ENCODE results near the gene TPRN. TPM values are rescaled to one million over a fixed set of nuclear protein-coding genes. Genes with fewer than 3 reads are reported as not detected.

TPRN gene
- total and polyA plus RNA-seq, 9 of the 15 experiments (the other 6 are each of a cell fraction or from before 2014, with no cell fraction given) = 0.31 to 31.9 (median 4.4) TPM

DNA sequence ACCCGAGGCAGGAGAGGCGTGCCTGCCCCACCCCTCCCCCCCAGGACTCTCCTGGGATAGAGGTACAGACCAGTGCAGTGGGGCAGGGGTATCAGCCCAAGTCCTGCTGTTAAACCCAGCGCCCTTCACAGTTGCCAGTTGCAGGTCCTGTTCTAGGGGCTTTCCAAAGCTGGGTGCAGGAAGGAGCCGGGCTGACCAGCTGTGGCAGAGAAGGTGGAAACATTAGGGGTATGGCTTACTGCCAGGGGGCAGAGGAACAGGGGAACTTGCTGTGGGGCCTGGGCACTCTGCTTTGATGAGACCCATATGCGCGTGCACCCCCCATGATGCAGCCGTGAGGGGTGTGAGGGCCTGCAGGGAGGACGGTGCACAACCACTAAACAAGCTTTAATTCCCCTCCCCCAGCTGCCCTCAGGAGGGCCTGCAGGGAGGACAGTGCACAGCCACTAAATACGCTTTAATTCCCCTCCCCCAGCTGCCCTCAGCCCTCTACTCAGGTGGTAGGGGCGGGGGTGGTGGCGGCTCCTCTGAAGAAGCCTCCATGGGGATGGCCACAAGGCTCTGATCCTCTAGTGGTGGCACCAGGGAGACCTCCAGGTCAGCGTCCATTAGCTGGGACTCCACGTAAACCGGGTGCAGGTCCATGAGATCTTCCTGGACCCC is 29.9 kb downstream of the TPRN start (continued):
- TF ChIP-seq, protein P1, sequence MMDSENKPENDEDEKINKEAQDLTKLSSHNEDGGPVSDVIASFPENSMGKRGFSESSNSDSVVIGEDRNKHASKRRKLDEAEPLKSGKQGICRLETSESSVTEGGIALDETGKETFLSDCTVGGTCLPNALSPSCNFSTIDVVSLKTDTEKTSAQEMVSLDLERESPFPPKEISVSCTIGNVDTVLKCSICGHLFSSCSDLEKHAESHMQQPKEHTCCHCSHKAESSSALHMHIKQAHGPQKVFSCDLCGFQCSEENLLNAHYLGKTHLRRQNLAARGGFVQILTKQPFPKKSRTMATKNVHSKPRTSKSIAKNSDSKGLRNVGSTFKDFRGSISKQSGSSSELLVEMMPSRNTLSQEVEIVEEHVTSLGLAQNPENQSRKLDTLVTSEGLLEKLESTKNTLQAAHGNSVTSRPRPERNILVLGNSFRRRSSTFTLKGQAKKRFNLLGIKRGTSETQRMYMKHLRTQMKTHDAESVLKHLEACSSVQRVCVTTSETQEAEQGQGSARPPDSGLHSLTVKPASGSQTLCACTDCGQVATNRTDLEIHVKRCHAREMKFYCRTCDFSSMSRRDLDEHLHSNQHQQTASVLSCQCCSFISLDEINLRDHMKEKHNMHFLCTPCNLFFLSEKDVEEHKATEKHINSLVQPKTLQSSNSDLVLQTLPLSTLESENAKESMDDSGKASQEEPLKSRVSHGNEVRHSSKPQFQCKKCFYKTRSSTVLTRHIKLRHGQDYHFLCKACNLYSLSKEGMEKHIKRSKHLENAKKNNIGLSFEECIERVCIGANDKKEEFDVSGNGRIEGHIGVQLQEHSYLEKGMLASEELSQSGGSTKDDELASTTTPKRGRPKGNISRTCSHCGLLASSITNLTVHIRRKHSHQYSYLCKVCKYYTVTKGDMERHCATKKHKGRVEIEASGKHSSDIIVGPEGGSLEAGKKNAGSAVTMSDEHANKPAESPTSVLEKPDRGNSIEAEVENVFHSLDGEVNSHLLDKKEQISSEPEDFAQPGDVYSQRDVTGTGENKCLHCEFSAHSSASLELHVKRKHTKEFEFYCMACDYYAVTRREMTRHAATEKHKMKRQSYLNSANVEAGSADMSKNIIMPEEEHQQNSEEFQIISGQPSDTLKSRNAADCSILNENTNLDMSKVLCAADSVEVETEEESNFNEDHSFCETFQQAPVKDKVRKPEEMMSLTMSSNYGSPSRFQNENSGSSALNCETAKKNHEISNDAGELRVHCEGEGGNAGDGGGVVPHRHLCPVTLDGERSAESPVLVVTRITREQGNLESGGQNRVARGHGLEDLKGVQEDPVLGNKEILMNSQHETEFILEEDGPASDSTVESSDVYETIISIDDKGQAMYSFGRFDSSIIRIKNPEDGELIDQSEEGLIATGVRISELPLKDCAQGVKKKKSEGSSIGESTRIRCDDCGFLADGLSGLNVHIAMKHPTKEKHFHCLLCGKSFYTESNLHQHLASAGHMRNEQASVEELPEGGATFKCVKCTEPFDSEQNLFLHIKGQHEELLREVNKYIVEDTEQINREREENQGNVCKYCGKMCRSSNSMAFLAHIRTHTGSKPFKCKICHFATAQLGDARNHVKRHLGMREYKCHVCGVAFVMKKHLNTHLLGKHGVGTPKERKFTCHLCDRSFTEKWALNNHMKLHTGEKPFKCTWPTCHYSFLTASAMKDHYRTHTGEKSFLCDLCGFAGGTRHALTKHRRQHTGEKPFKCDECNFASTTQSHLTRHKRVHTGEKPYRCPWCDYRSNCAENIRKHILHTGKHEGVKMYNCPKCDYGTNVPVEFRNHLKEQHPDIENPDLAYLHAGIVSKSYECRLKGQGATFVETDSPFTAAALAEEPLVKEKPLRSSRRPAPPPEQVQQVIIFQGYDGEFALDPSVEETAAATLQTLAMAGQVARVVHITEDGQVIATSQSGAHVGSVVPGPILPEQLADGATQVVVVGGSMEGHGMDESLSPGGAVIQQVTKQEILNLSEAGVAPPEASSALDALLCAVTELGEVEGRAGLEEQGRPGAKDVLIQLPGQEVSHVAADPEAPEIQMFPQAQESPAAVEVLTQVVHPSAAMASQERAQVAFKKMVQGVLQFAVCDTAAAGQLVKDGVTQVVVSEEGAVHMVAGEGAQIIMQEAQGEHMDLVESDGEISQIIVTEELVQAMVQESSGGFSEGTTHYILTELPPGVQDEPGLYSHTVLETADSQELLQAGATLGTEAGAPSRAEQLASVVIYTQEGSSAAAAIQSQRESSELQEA (IDR thresholded peaks at IDR 0.05; ENCODE audit: low read depth) = no peak
